ENCODE results near the gene SNAI1.
"Not testable (repeated sequence)": the region's sequence is repeated elsewhere in the genome, so short reads cannot be mapped to it uniquely, and the experiment has no call there.

SNAI1 gene

GRCh38 chr20:49955167-49955566 is 27.6 kb upstream of the SNAI1 start:
- Histone ChIP-seq H3K9me3 (ENCODE audit: insufficient read depth, low read length) (no peaks in the 10 kb centered on the region), H3K4me1 (ENCODE audit: insufficient read depth, insufficient read length) (no peaks in the 10 kb centered on the region), H3K36me3 (ENCODE audit: insufficient read depth, insufficient read length, low read length) (peaks cover 83% of the 10 kb centered on the region), H3K27me3 (ENCODE audit: insufficient read depth, insufficient read length) (no peaks in the 10 kb centered on the region), H3K9ac (ENCODE audit: insufficient read length, low read depth) (no peak overlapping the region), H3K4me3 (ENCODE audit: insufficient read length, low read depth) (no peak overlapping the region)
- no peak for TF ChIP-seq SUZ12 (IDR thresholded peaks at IDR 0.05; ENCODE audit: extremely low read depth, insufficient read depth, insufficient read length)
- no peak for TF ChIP-seq YY1 (IDR thresholded peaks at IDR 0.05; ENCODE audit: insufficient read depth, insufficient read length)
- no peak for TF ChIP-seq ZNF274 (IDR thresholded peaks at IDR 0.05; ENCODE audit: low read depth, low read length)
- no peak for DNase-seq (ENCODE audit: low read depth, low spot score)

GRCh38 chr20:49955830-49956396 is 26.9 kb upstream of the SNAI1 start:
- not testable (repeated sequence) for H3K9me3 ChIP-seq (ENCODE audit: insufficient read depth, low read length); DNase-seq (ENCODE audit: low read depth, low spot score); H3K4me1 ChIP-seq (ENCODE audit: insufficient read depth, insufficient read length); H3K9ac ChIP-seq (ENCODE audit: insufficient read length, low read depth); H3K27me3 ChIP-seq (ENCODE audit: insufficient read depth, insufficient read length); H3K4me3 ChIP-seq (ENCODE audit: insufficient read length, low read depth)
- H3K36me3 ChIP-seq (ENCODE audit: insufficient read depth, insufficient read length, low read length), result peaks cover 76% of the 10 kb centered on the region

- no peaks in the 10 kb centered on the region for H3K4me1 ChIP-seq (ENCODE audit: insufficient read depth, insufficient read length)
- H3K9ac ChIP-seq (ENCODE audit: insufficient read length, low read depth), result no peak overlapping the region
- DNase-seq (ENCODE audit: low read depth, low spot score), result no peak
- H3K36me3 ChIP-seq (ENCODE audit: insufficient read depth, insufficient read length, low read length), result peaks cover 70% of the 10 kb centered on the region
- TF ChIP-seq SUZ12 (IDR thresholded peaks at IDR 0.05; ENCODE audit: extremely low read depth, insufficient read depth, insufficient read length), result no peak
- TF ChIP-seq YY1 (IDR thresholded peaks at IDR 0.05; ENCODE audit: insufficient read depth, insufficient read length), result no peak
- no peak for TF ChIP-seq ZNF274 (IDR thresholded peaks at IDR 0.05; ENCODE audit: low read depth, low read length)
- H3K4me3 ChIP-seq (ENCODE audit: insufficient read length, low read depth), result no peak overlapping the region
- H3K27me3 ChIP-seq (ENCODE audit: insufficient read depth, insufficient read length), result no peaks in the 10 kb centered on the region
- H3K9me3 ChIP-seq (ENCODE audit: insufficient read depth, low read length), result no peaks in the 10 kb centered on the region
These were observed 26.1 kb upstream of the SNAI1 start for GRCh38 chr20:49956689-49957088.

- H3K36me3 ChIP-seq (ENCODE audit: insufficient read depth, insufficient read length, low read length), result peaks cover 64% of the 10 kb centered on the region
- not testable (repeated sequence) for H3K9ac ChIP-seq (ENCODE audit: insufficient read length, low read depth); DNase-seq (ENCODE audit: low read depth, low spot score); H3K4me3 ChIP-seq (ENCODE audit: insufficient read length, low read depth); H3K9me3 ChIP-seq (ENCODE audit: insufficient read depth, low read length); H3K27me3 ChIP-seq (ENCODE audit: insufficient read depth, insufficient read length); H3K4me1 ChIP-seq (ENCODE audit: insufficient read depth, insufficient read length)
These were observed 25.5 kb upstream of the SNAI1 start for GRCh38 chr20:49957089-49957938.

- TF ChIP-seq SUZ12 (IDR thresholded peaks at IDR 0.05; ENCODE audit: extremely low read depth, insufficient read depth, insufficient read length) (no peak), YY1 (IDR thresholded peaks at IDR 0.05; ENCODE audit: insufficient read depth, insufficient read length) (no peak), ZNF274 (IDR thresholded peaks at IDR 0.05; ENCODE audit: low read depth, low read length) (no peak)
- H3K4me1 ChIP-seq (ENCODE audit: insufficient read depth, insufficient read length), result no peaks in the 10 kb centered on the region
- no peak overlapping the region for H3K4me3 ChIP-seq (ENCODE audit: insufficient read length, low read depth)
- no peak for DNase-seq (ENCODE audit: low read depth, low spot score)
- peaks cover 25% of the 10 kb centered on the region for H3K36me3 ChIP-seq (ENCODE audit: insufficient read depth, insufficient read length, low read length)
- no peaks in the 10 kb centered on the region for H3K9me3 ChIP-seq (ENCODE audit: insufficient read depth, low read length)
- no peak overlapping the region for H3K9ac ChIP-seq (ENCODE audit: insufficient read length, low read depth)
- no peaks in the 10 kb centered on the region for H3K27me3 ChIP-seq (ENCODE audit: insufficient read depth, insufficient read length)
These were observed 21.4 kb upstream of the SNAI1 start for GRCh38 chr20:49961413-49961812.

GRCh38 chr20:49964964-49965780 is 17.6 kb upstream of the SNAI1 start:
- Histone ChIP-seq H3K27me3 (ENCODE audit: insufficient read depth, insufficient read length) (no peaks in the 10 kb centered on the region), H3K4me1 (ENCODE audit: insufficient read depth, insufficient read length) (no peaks in the 10 kb centered on the region), H3K4me3 (ENCODE audit: insufficient read length, low read depth) (no peak overlapping the region), H3K36me3 (ENCODE audit: insufficient read depth, insufficient read length, low read length) (peaks cover under 1% of the 10 kb centered on the region), H3K9ac (ENCODE audit: insufficient read length, low read depth) (no peak overlapping the region), H3K9me3 (ENCODE audit: insufficient read depth, low read length) (no peaks in the 10 kb centered on the region)
- peak; percentile 74 for DNase-seq (ENCODE audit: low read depth, low spot score)
- TF ChIP-seq YY1 (IDR thresholded peaks at IDR 0.05; ENCODE audit: insufficient read depth, insufficient read length) (no peak), ZNF274 (IDR thresholded peaks at IDR 0.05; ENCODE audit: low read depth, low read length) (no peak), SUZ12 (IDR thresholded peaks at IDR 0.05; ENCODE audit: extremely low read depth, insufficient read depth, insufficient read length) (no peak)

- Histone ChIP-seq H3K27me3 (ENCODE audit: insufficient read depth, insufficient read length) (no peaks in the 10 kb centered on the region), H3K9me3 (ENCODE audit: insufficient read depth, low read length) (no peaks in the 10 kb centered on the region), H3K9ac (ENCODE audit: insufficient read length, low read depth) (no peak overlapping the region), H3K36me3 (ENCODE audit: insufficient read depth, insufficient read length, low read length) (no peaks in the 10 kb centered on the region), H3K4me3 (ENCODE audit: insufficient read length, low read depth) (no peak overlapping the region), H3K4me1 (ENCODE audit: insufficient read depth, insufficient read length) (no peaks in the 10 kb centered on the region)
- TF ChIP-seq ZNF274 (IDR thresholded peaks at IDR 0.05; ENCODE audit: low read depth, low read length) (no peak), SUZ12 (IDR thresholded peaks at IDR 0.05; ENCODE audit: extremely low read depth, insufficient read depth, insufficient read length) (no peak), YY1 (IDR thresholded peaks at IDR 0.05; ENCODE audit: insufficient read depth, insufficient read length) (no peak)
- no peak for DNase-seq (ENCODE audit: low read depth, low spot score)
These were observed 16.9 kb upstream of the SNAI1 start for GRCh38 chr20:49965781-49966305.
